GM12865 (cell line): Measurements from ENCODE around the gene ACTRT2.
A peak's percentile ranks its signal among the peaks of the same experiment; 100 is the strongest.

Experiments used
- DNase-seq: peaks from one replicate; pipeline ENCODE4 v3.0.0; 2010; ENCODE audit warnings: low read depth
- H3K4me3 ChIP-seq: 2 replicates; pipeline ENCODE4 v1.5.1; 2011; ENCODE audit warnings: mild to moderate bottlenecking, low read depth, low read length, control low read depth
- CTCF ChIP-seq: IDR thresholded peaks from 2 replicates; pipeline ENCODE4 v1.5.1; 2011; ENCODE audit warnings: low read length, control low read depth, low read depth, inconsistent platforms; ENCODE audit not compliant: insufficient read depth; ENCODE audit errors: missing control alignments

The ACTRT2 gene

GRCh38 chr1:3067301-3067670, 46.0 kb downstream of the ACTRT2 start:
- H3K4me3 ChIP-seq, result no peak overlapping the region
- DNase-seq, result no peak
- no peak for TF ChIP-seq CTCF

GRCh38 chr1:3067671-3068563, 46.6 kb downstream of the ACTRT2 start:
- H3K4me3 ChIP-seq, result no peak overlapping the region
- TF ChIP-seq CTCF, result no peak
- DNase-seq, result no peak

- TF ChIP-seq CTCF, result no peak
- peak; percentile 8 for DNase-seq
- no peak within 1 kb of the TSS for H3K4me3 ChIP-seq
Observed at GRCh38 chr1:3068564-3069431, 47.5 kb downstream of the ACTRT2 start, which contains the start of gene PRDM16. Gene PRDM16 (plus strand): TSS chr1:3069203. CDS start chr1:3069260, 57 bp downstream.

GRCh38 chr1:3069491-3070308, 48.4 kb downstream of the ACTRT2 start:
- TF ChIP-seq CTCF, result no peak
- no peak overlapping the region for H3K4me3 ChIP-seq
- DNase-seq, result no peak

GRCh38 chr1:3070309-3070643, 49.0 kb downstream of the ACTRT2 start:
- TF ChIP-seq CTCF, result no peak
- DNase-seq, result no peak
- H3K4me3 ChIP-seq, result no peak overlapping the region

GRCh38 chr1:3070644-3071564, 49.6 kb downstream of the ACTRT2 start:
- DNase-seq, result no peak
- H3K4me3 ChIP-seq, result no peak overlapping the region
- TF ChIP-seq CTCF, result no peak
